GM19099 (cell line): Measurements from ENCODE around the gene MRRF.

Source experiments
- POLR2A ChIP-seq: IDR thresholded peaks from 3 replicates; pipeline ENCODE4 v1.6.1; 2011; ENCODE audit warnings: low read depth; ENCODE audit not compliant: insufficient read length; ENCODE audit errors: extremely low read depth

MRRF gene

GRCh38 chr9:122225312-122226141 is 39.2 kb upstream of the MRRF start:
- no peak for TF ChIP-seq POLR2A

GRCh38 chr9:122226142-122226757 is 38.4 kb upstream of the MRRF start:
- TF ChIP-seq POLR2A, result no peak

GRCh38 chr9:122226758-122227574 is 37.7 kb upstream of the MRRF start:
- no peak for TF ChIP-seq POLR2A

- no peak for TF ChIP-seq POLR2A
These were observed 37.1 kb upstream of the MRRF start for GRCh38 chr9:122227575-122227900.

GRCh38 chr9:122228191-122228567 is 36.5 kb upstream of the MRRF start:
- TF ChIP-seq POLR2A, result no peak

- TF ChIP-seq POLR2A, result no peak
These were observed 35.9 kb upstream of the MRRF start, which contains the start of gene LHX6 for GRCh38 chr9:122228568-122229484. Gene LHX6, minus strand, starts transcription at chr9:122228957. Its CDS starts 217 bp downstream, at chr9:122228740.

GRCh38 chr9:122229485-122229837 is 35.2 kb upstream of the MRRF start:
- no peak for TF ChIP-seq POLR2A

GRCh38 chr9:122232796-122233306 is 31.8 kb upstream of the MRRF start:
- no peak for TF ChIP-seq POLR2A

- no peak for TF ChIP-seq POLR2A
These were observed 30.5 kb upstream of the MRRF start for GRCh38 chr9:122234022-122234748.

- no peak for TF ChIP-seq POLR2A
These were observed 28.0 kb upstream of the MRRF start for GRCh38 chr9:122236681-122237080.

GRCh38 chr9:122239722-122240121 is 25.0 kb upstream of the MRRF start:
- no peak for TF ChIP-seq POLR2A

GRCh38 chr9:122244349-122244748 is 20.3 kb upstream of the MRRF start:
- no peak for TF ChIP-seq POLR2A

- no peak for TF ChIP-seq POLR2A
These were observed 18.0 kb upstream of the MRRF start for GRCh38 chr9:122246666-122247065.

- no peak for TF ChIP-seq POLR2A
These were observed 16.2 kb upstream of the MRRF start for GRCh38 chr9:122248448-122248865.
